Prostate gland (tissue), 2 donors: ENCODE data around the gene PTPRG. TPM values are rescaled to one million over a fixed set of nuclear protein-coding genes. Genes with fewer than 3 reads are reported as not detected.
"Not testable (repeated sequence)": the region's sequence is repeated elsewhere in the genome, so short reads cannot be mapped to it uniquely, and the experiment has no call there.

Experiments
- DNase-seq: peaks from one replicate; pipeline ENCODE4 v3.0.0-alpha.2; 2019; ENCODE audit warnings: low spot score
- H3K27ac ChIP-seq, 2 donors: fragments of 200-600 bp; sonication (generic); 2 replicates each; pipeline ENCODE4 v1.5.1; 2017 to 2019
- H3K27me3 ChIP-seq: fragments of 200-600 bp; sonication (generic); replicated peaks from 2 replicates; pipeline ENCODE4 v1.5.1; 2019; ENCODE audit not compliant: insufficient read depth
- H3K36me3 ChIP-seq, 2 donors: fragments of 200-600 bp; sonication (generic); 1 replicate in 1 of 2; 2 replicates in 1 of 2; pipeline versions ENCODE4 v1.5.1 to v1.8.1; 2017 to 2019
- H3K4me1 ChIP-seq: fragments of 200-600 bp; sonication (generic); replicated peaks from 2 replicates; pipeline ENCODE4 v1.5.1; 2019
- H3K4me3 ChIP-seq, 2 donors: fragments of 200-600 bp; sonication (generic); 2 replicates each; pipeline ENCODE4 v1.5.1; 2017 to 2019
- H3K9me3 ChIP-seq: fragments of 200-600 bp; sonication (generic); 2 replicates; pipeline ENCODE4 v1.5.1; 2017
- CTCF ChIP-seq, 4 experiments: fragments of 200-600 bp in 2 of 4; fragments of 450-650 bp in 2 of 4; sonication (generic) in 2 of 4; IDR thresholded peaks; 1 replicate in 3 of 4; 2 replicates in 1 of 4; pipeline ENCODE4 v1.5.1; 2016 to 2019; ENCODE audit warnings: antibody characterized with exemption in 4 of 4, mild to moderate bottlenecking in 2 of 4, moderate library complexity in 2 of 4
- POLR2A ChIP-seq: fragments of 450-650 bp; IDR thresholded peaks from one replicate; pipeline ENCODE4 v1.6.1; 2016; ENCODE audit warnings: antibody characterized with exemption, mild to moderate bottlenecking
- POLR2AphosphoS5 ChIP-seq: sonication (generic); formaldehyde crosslinking; IDR thresholded peaks from one replicate; pipeline ENCODE4 v1.6.1; 2017; ENCODE audit warnings: antibody characterized with exemption
- WGBS: methylation state at CpG from one replicate; pipeline ENCODE4 v1.1.5; 2018; 5-methylcytosine and 5-hydroxymethylcytosine counted together
- intact Hi-C: fragments of 100-400 bp; cut with DNase I; formaldehyde crosslinking; loops from one replicate; pipeline ENCODE4 v1.14.2; 2022
- total RNA-seq, 2 donors: library from RNA; depleted of rRNA; stranded (reverse); fragments of >200 nt; gene quantifications; one replicate each; pipeline ENCODE4 v1.1.0, GENCODE V29; 2016

PTPRG gene
- total RNA-seq, 2 donors from 2014 or later = 22.0 to 78.6 TPM

- 85% methylated on average over 3 of the region's 3 CpGs for WGBS
- Histone ChIP-seq H3K9me3 (no peaks in the 10 kb centered on the region), H3K36me3 (no peaks in the 10 kb centered on the region), H3K4me1 (no peaks in the 10 kb centered on the region), H3K27me3 (no peaks in the 10 kb centered on the region), H3K27ac (no peak overlapping the region), H3K4me3 (no peak overlapping the region)
- DNase-seq = no peak
- intact Hi-C loops = no loop called here
- TF ChIP-seq POLR2A = no peak
- no peak for TF ChIP-seq POLR2AphosphoS5
- TF ChIP-seq CTCF (IDR thresholded peaks at IDR 0.05) = no peak
These were observed 251.1 kb downstream of the PTPRG start for GRCh38 chr3:61812517-61812916.

- no peak for TF ChIP-seq POLR2AphosphoS5
- TF ChIP-seq POLR2A = no peak
- no peak for TF ChIP-seq CTCF (IDR thresholded peaks at IDR 0.05)
- H3K4me1 ChIP-seq = no peaks in the 10 kb centered on the region
- no peaks in the 10 kb centered on the region for H3K9me3 ChIP-seq
- intact Hi-C loops = no loop called here
- no peak overlapping the region for H3K4me3 ChIP-seq
- DNase-seq = no peak
- WGBS = 89% methylated on average over 4 of the region's 4 CpGs
- H3K27me3 ChIP-seq = no peaks in the 10 kb centered on the region
- no peaks in the 10 kb centered on the region for H3K36me3 ChIP-seq
- H3K27ac ChIP-seq = no peak overlapping the region
These were observed 252.3 kb downstream of the PTPRG start for GRCh38 chr3:61813636-61814035.

GRCh38 chr3:61814674-61815073, 253.3 kb downstream of the PTPRG start:
- Histone ChIP-seq H3K27me3 (no peaks in the 10 kb centered on the region), H3K9me3 (no peaks in the 10 kb centered on the region), H3K4me3 (no peak overlapping the region), H3K36me3 (no peaks in the 10 kb centered on the region), H3K27ac (no peak overlapping the region), H3K4me1 (no peaks in the 10 kb centered on the region)
- no peak for DNase-seq
- intact Hi-C loops = no loop called here
- WGBS = 3% methylated on average over 1 of the region's 1 CpG
- TF ChIP-seq POLR2AphosphoS5 (no peak), CTCF (IDR thresholded peaks at IDR 0.05) (no peak), POLR2A (no peak)

- H3K4me3 ChIP-seq, intact Hi-C loops, H3K36me3 ChIP-seq, DNase-seq, H3K4me1 ChIP-seq, H3K9me3 ChIP-seq, H3K27me3 ChIP-seq, H3K27ac ChIP-seq: not testable (repeated sequence)
- WGBS = 91% methylated on average over 5 of the region's 5 CpGs
These were observed 254.9 kb downstream of the PTPRG start for GRCh38 chr3:61816304-61816703.

GRCh38 chr3:61819861-61820260, 258.5 kb downstream of the PTPRG start:
- TF ChIP-seq CTCF (IDR thresholded peaks at IDR 0.05) (no peak), POLR2AphosphoS5 (no peak), POLR2A (no peak)
- Histone ChIP-seq H3K27me3 (no peaks in the 10 kb centered on the region), H3K4me1 (no peaks in the 10 kb centered on the region), H3K27ac (no peak overlapping the region), H3K9me3 (no peaks in the 10 kb centered on the region), H3K36me3 (no peaks in the 10 kb centered on the region), H3K4me3 (no peak overlapping the region)
- intact Hi-C loops = no loop called here
- DNase-seq = no peak
- 94% methylated on average over 3 of the region's 3 CpGs for WGBS
